Right lobe of liver (tissue), 4 donors: ENCODE results near the gene WDR47.

Experiments used
- CTCF ChIP-seq, 4 donors: fragments of 200-600 bp in 3 of 4; fragments of 450-650 bp in 1 of 4; IDR thresholded peaks; one replicate each; pipeline versions ENCODE4 v1.5.1 to v1.8.0; 2016 to 2022; ENCODE audit warnings: antibody characterized with exemption in 4 of 4, mild to moderate bottlenecking in 2 of 4
- POLR2A ChIP-seq: fragments of 450-650 bp; IDR thresholded peaks from one replicate; pipeline ENCODE4 v1.6.1; 2017; ENCODE audit warnings: antibody characterized with exemption, mild to moderate bottlenecking
- donor health status: DM: no; HTN: no; CAD: no.
- donor health status: DM: no; HTN: no; CAD: no.
- donor health status: DM: no; HTN: yes; CAD: no.

- TF ChIP-seq CTCF (IDR thresholded peaks at IDR 0.05) (no peak), POLR2A (peak; percentile 56)
Observed at GRCh38 chr1:109090196-109091077, 48.5 kb upstream of the WDR47 start, which contains the start of gene TMEM167B.
